Activated naive CD4-positive, alpha-beta T cell treated with anti-CD3 and anti-CD28 coated beads for 36 hours (primary cell): ENCODE results near the gene ANGPT4. TPM values are rescaled to one million over a fixed set of nuclear protein-coding genes. Genes with fewer than 3 reads are reported as not detected.

Experiments used
- CTCF ChIA-PET: fragments of 350-600 bp; sonication (Branson Sonifier 250); formaldehyde crosslinking; loops from one replicate; lab custom pipeline; 2021; ENCODE audit warnings: antibody characterized with exemption; lab: Charles Lee
- DNase-seq: peaks from one replicate; pipeline ENCODE4 v3.0.0-alpha.2; 2020
- H3K27ac Mint-ChIP-seq: one replicate; pipeline ENCODE4 v1.8.0; 2021; ENCODE audit warnings: mild to moderate bottlenecking, mixed read lengths
- H3K27me3 Mint-ChIP-seq: one replicate; pipeline ENCODE4 v1.8.0; 2021; ENCODE audit warnings: low read depth, mixed read lengths
- H3K36me3 Mint-ChIP-seq: one replicate; pipeline ENCODE4 v1.8.0; 2021; ENCODE audit warnings: low read depth, mixed read lengths
- H3K4me1 Mint-ChIP-seq: one replicate; pipeline ENCODE4 v1.8.0; 2021; ENCODE audit warnings: low read depth, mixed read lengths
- H3K4me3 Mint-ChIP-seq: one replicate; pipeline ENCODE4 v1.8.0; 2021; ENCODE audit warnings: mild to moderate bottlenecking, moderate library complexity, mixed read lengths
- H3K9me3 Mint-ChIP-seq: one replicate; pipeline ENCODE4 v1.8.0; 2021; ENCODE audit warnings: mixed read lengths
- intact Hi-C: fragments of 100-400 bp; cut with micrococcal nuclease; formaldehyde crosslinking; loops from one replicate; pipeline ENCODE4 v1.15.1; 2023
- total RNA-seq, 2 experiments: library from RNA; stranded (reverse); gene quantifications; one replicate each; pipeline ENCODE4 v1.2.3, GENCODE V29; 2021

The ANGPT4 gene
- total RNA-seq, 2 experiments from 2014 or later = not detected

- Mint-ChIP-seq H3K9me3 (no peaks in the 10 kb centered on the region), H3K4me1 (peaks cover 3% of the 10 kb centered on the region), H3K36me3 (no peaks in the 10 kb centered on the region), H3K4me3 (no peak overlapping the region), H3K27me3 (no peaks in the 10 kb centered on the region), H3K27ac (no peak overlapping the region)
- CTCF ChIA-PET = interaction anchor here (1.1 kb wide), 3 partner anchors 16 to 284 kb away, joined by 3 to 4 read pairs (median 3); no protein-coding TSS in a partner anchor
- intact Hi-C loops = no loop called here
- DNase-seq = no peak
Measured at GRCh38 chr20:824490-824889, 91.6 kb downstream of the ANGPT4 start.

DNA sequence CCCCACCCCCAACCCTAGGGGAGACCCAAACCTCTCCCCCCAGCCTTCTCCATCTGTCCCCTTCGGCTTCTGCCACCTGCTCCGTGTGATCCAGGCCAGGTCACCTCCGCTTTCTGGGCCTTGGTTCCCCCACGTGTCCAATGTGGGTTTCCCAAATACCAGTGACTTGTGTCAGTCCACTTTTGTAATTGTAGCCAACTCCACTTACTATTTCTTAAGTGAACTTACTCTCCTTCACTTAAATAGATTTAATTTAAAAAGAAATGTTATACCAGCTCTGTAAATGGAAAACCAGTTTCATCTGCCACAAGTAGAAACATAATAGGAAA lies 92.6 kb downstream of the ANGPT4 start:
- CTCF ChIA-PET = no interaction called here
- H3K4me1 Mint-ChIP-seq = peaks cover 3% of the 10 kb centered on the region
- no peaks in the 10 kb centered on the region for H3K27me3 Mint-ChIP-seq
- no peak overlapping the region for H3K4me3 Mint-ChIP-seq
- no peaks in the 10 kb centered on the region for H3K9me3 Mint-ChIP-seq
- DNase-seq = no peak
- intact Hi-C loops = no loop called here
- H3K36me3 Mint-ChIP-seq = no peaks in the 10 kb centered on the region
- H3K27ac Mint-ChIP-seq = no peak overlapping the region

DNA sequence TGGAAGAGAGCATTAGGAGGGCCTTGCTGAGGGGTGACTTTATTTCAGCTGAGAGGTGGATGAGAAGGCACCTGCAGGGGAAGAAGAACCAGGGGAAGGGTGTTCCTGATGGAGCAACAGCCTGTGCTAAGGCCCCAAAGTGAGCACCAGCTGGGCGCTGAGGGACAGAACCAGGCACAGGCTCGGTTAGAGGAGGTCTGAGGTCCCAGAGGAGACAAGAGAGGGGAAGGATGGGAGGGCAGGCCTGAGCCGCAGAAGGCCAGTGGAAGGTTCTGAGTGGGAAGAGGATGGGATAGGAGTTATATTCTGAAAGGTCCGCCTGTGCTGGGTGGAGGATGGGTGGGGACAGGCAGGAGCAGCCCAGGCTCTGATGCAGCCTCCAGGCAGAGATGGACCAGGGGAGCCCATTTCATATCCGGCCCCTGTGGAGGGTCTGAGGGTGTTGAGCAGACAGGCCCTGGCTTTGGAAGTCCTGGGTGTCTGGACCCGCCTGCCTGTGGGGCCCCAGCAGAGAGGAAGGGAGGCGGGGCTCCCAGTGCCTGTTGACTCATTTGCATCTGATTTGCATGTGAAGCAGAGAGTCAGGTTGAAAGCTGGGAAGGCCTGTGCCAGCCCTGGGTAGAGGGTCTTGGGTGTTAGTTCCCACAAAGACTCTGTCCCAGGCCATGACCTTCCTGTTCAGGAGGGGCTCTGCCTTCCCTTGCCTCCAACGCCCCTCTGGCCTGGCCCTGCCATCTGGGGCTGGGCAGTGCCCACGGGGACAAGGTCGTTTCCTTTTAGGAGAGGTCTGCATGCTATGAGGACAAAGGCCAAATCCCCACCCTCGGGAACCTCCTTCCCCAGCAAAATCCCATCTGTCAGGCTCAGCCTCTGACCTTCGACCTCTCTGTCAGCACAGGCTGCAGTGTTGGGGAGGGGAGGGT lies 93.2 kb downstream of the ANGPT4 start:
- Mint-ChIP-seq H3K27ac (no peak overlapping the region), H3K36me3 (no peaks in the 10 kb centered on the region), H3K4me3 (no peak overlapping the region), H3K9me3 (no peaks in the 10 kb centered on the region), H3K4me1 (peaks cover 3% of the 10 kb centered on the region), H3K27me3 (no peaks in the 10 kb centered on the region)
- intact Hi-C loops = no loop called here
- DNase-seq = no peak
- CTCF ChIA-PET = no interaction called here

DNA sequence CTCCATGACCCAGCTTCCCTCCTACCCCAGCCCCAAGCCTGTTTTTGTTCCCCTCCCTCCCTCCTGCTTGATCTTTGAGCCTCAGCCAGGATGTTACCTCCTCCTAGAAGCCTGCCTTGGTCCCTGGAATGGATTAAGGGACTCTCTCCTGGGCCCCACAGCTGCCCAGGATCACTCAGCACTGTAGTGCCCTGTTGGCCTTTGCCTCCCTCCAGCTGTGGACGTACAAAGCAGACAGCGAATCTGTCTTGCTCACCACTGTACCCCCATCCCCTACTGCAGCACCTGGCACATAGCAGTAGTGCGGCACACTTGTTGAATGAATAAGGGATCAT lies 94.4 kb downstream of the ANGPT4 start:
- DNase-seq = no peak
- Mint-ChIP-seq H3K27me3 (no peaks in the 10 kb centered on the region), H3K4me1 (peaks cover 3% of the 10 kb centered on the region), H3K9me3 (no peaks in the 10 kb centered on the region), H3K27ac (no peak overlapping the region), H3K4me3 (no peak overlapping the region), H3K36me3 (no peaks in the 10 kb centered on the region)
- CTCF ChIA-PET = no interaction called here
- intact Hi-C loops = no loop called here

GRCh38 chr20:821046-821730 lies 94.9 kb downstream of the ANGPT4 start:
- H3K4me1 Mint-ChIP-seq = peaks cover 3% of the 10 kb centered on the region
- intact Hi-C loops = no loop called here

GRCh38 chr20:820323-820953 lies 95.7 kb downstream of the ANGPT4 start:
- H3K4me1 Mint-ChIP-seq = peaks cover 3% of the 10 kb centered on the region
- no peaks in the 10 kb centered on the region for H3K36me3 Mint-ChIP-seq
- no peak overlapping the region for H3K4me3 Mint-ChIP-seq
- H3K27me3 Mint-ChIP-seq = peaks cover 4% of the 10 kb centered on the region
- H3K9me3 Mint-ChIP-seq = no peaks in the 10 kb centered on the region
- DNase-seq = no peak
- intact Hi-C loops = no loop called here
- H3K27ac Mint-ChIP-seq = no peak overlapping the region
- CTCF ChIA-PET = interaction anchor here (7.3 kb wide), 1 partner anchor 137 kb away, joined by 179 read pairs; no protein-coding TSS in a partner anchor

More at GRCh38 chr20:821046-821730, 94.9 kb downstream of the ANGPT4 start:
- H3K36me3 Mint-ChIP-seq = no peaks in the 10 kb centered on the region
- no peaks in the 10 kb centered on the region for H3K9me3 Mint-ChIP-seq
- H3K27me3 Mint-ChIP-seq = no peaks in the 10 kb centered on the region
- CTCF ChIA-PET = no interaction called here
- no peak for DNase-seq
- no peak overlapping the region for H3K27ac Mint-ChIP-seq
- H3K4me3 Mint-ChIP-seq = no peak overlapping the region

Other genes with a start within 250 kb of the ANGPT4 start
- not detected for gene SCRT2, start 240.5 kb downstream of the ANGPT4 start, total RNA-seq
- not detected for gene SLC52A3, start 147.8 kb downstream of the ANGPT4 start, total RNA-seq
- gene FAM110A, start 82.6 kb downstream of the ANGPT4 start, total RNA-seq = 10 to 100 TPM; 15.4 to 16.2 TPM
- gene RSPO4, start 86.0 kb upstream of the ANGPT4 start, total RNA-seq = not detected
- gene PSMF1, start 202.3 kb upstream of the ANGPT4 start, total RNA-seq = 100 to 1,000 TPM; 138 to 143 TPM